HG03457 (cell line): ENCODE data around the gene TPPP.
"Not testable (repeated sequence)": the region's sequence is repeated elsewhere in the genome, so short reads cannot be mapped to it uniquely, and the experiment has no call there.

ENCODE experiments used
- ATAC-seq: cut with Tn5 transposase; IDR thresholded peaks from one replicate; pipeline ENCODE4 v1.9.1; 2021; ENCODE audit warnings: moderate number of reproducible peaks; ENCODE audit not compliant: unreplicated experiment

Gene TPPP

GRCh38 chr5:628351-629205 lies 64.6 kb downstream of the TPPP start:
- ATAC-seq: not testable (repeated sequence)

GRCh38 chr5:627840-628239 lies 65.3 kb downstream of the TPPP start:
- no peak for ATAC-seq

GRCh38 chr5:626850-627249 lies 66.3 kb downstream of the TPPP start:
- ATAC-seq: no peak

GRCh38 chr5:625516-625915 lies 67.6 kb downstream of the TPPP start:
- no peak for ATAC-seq

GRCh38 chr5:624951-625230 lies 68.3 kb downstream of the TPPP start:
- no peak for ATAC-seq

GRCh38 chr5:624118-624950 lies 68.8 kb downstream of the TPPP start:
- ATAC-seq: no peak

GRCh38 chr5:623531-623930 lies 69.6 kb downstream of the TPPP start:
- no peak for ATAC-seq

- no peak for ATAC-seq
Observed at GRCh38 chr5:622946-623522, 70.1 kb downstream of the TPPP start.

GRCh38 chr5:622359-622758 lies 70.8 kb downstream of the TPPP start:
- ATAC-seq: no peak

- ATAC-seq: no peak
Observed at GRCh38 chr5:621341-621761, 71.8 kb downstream of the TPPP start.

- no peak for ATAC-seq
Observed at GRCh38 chr5:620586-621180, 72.5 kb downstream of the TPPP start.

GRCh38 chr5:620152-620551 lies 73.0 kb downstream of the TPPP start:
- ATAC-seq: no peak

- ATAC-seq: no peak
Observed at GRCh38 chr5:619444-619843, 73.7 kb downstream of the TPPP start.

GRCh38 chr5:618450-618849 lies 74.7 kb downstream of the TPPP start:
- no peak for ATAC-seq

- no peak for ATAC-seq
Observed at GRCh38 chr5:617896-618295, 75.3 kb downstream of the TPPP start.

- ATAC-seq: no peak
Observed at GRCh38 chr5:616484-617039, 76.6 kb downstream of the TPPP start.

GRCh38 chr5:612498-613424 lies 80.4 kb downstream of the TPPP start:
- ATAC-seq: peak; percentile 16

- peak; percentile 58 for ATAC-seq
Observed at GRCh38 chr5:611731-612486, 81.2 kb downstream of the TPPP start, which contains the start of gene CEP72. Gene CEP72, plus strand, starts transcription at chr5:612340. Its CDS starts 22 bp downstream, at chr5:612362.
